ENCODE results near the gene ADCY4. TPM values are rescaled to one million over a fixed set of nuclear protein-coding genes. Genes with fewer than 3 reads are reported as not detected.

Gene ADCY4
- total RNA-seq, 1 experiment from 2014 or later = 0.04 TPM

GRCh38 chr14:24368562-24369252 is 33.8 kb upstream of the ADCY4 start:
- no peaks in the 10 kb centered on the region for H4K20me1 ChIP-seq (ENCODE audit: low read length)
- no peaks in the 10 kb centered on the region for H3K79me2 ChIP-seq (ENCODE audit: low read length)
- peak overlapping the region; percentile 63 for H3K4me3 ChIP-seq (ENCODE audit: low read length)
- peak overlapping the region; percentile 96 for H3K4me2 ChIP-seq (ENCODE audit: low read length)
- BruUV-seq (replicated peaks) = no TSS peak
- no peaks in the 10 kb centered on the region for H3K9me3 ChIP-seq (ENCODE audit: low read length)
- H3K27ac ChIP-seq (ENCODE audit: low read length) = no peak overlapping the region
- no peaks in the 10 kb centered on the region for H3F3A ChIP-seq (ENCODE audit: low read length, unreplicated experiment)
- TF ChIP-seq EZH2phosphoT487 (IDR thresholded peaks at IDR 0.05; ENCODE audit: borderline replicate concordance, low read length) = no peak
- TF ChIP-seq EZH2 (IDR thresholded peaks at IDR 0.05; ENCODE audit: low read length, unreplicated experiment) = no peak
- TF ChIP-seq CTCF (conservative IDR thresholded peaks at IDR 0.05; ENCODE audit: low read depth, low read length) = no peak
- H2AFZ ChIP-seq (ENCODE audit: low read length) = peak overlapping the region; percentile 91
- no peak for ATAC-seq
- no peak for DNase-seq
- CTCF ChIA-PET = no interaction called here
- intact Hi-C loops (cut with micrococcal nuclease) = no loop called here
- H3K4me1 ChIP-seq (ENCODE audit: insufficient read depth, low read length) = peaks cover 24% of the 10 kb centered on the region
- POLR2A ChIA-PET (ENCODE audit: unreplicated experiment) = no interaction called here
- no peaks in the 10 kb centered on the region for H3K9me2 ChIP-seq (replicated peaks; ENCODE audit: low read length)
- H3K36me3 ChIP-seq (ENCODE audit: low read depth, low read length) = no peaks in the 10 kb centered on the region
- peak overlapping the region; percentile 49 for H3K9ac ChIP-seq (ENCODE audit: low read length)
- H3K27me3 ChIP-seq (ENCODE audit: low read length) = no peaks in the 10 kb centered on the region

- Histone ChIP-seq H2AFZ (ENCODE audit: low read length) (peak overlapping the region; percentile 91), H4K20me1 (ENCODE audit: low read length) (no peaks in the 10 kb centered on the region), H3K9me2 (replicated peaks; ENCODE audit: low read length) (no peaks in the 10 kb centered on the region), H3K9ac (ENCODE audit: low read length) (peak overlapping the region; percentile 49), H3K4me2 (ENCODE audit: low read length) (peak overlapping the region; percentile 96), H3K9me3 (ENCODE audit: low read length) (no peaks in the 10 kb centered on the region), H3K36me3 (ENCODE audit: low read depth, low read length) (no peaks in the 10 kb centered on the region), H3K4me1 (ENCODE audit: insufficient read depth, low read length) (peaks cover 24% of the 10 kb centered on the region), H3F3A (ENCODE audit: low read length, unreplicated experiment) (no peaks in the 10 kb centered on the region), H3K4me3 (ENCODE audit: low read length) (peak overlapping the region; percentile 63), H3K79me2 (ENCODE audit: low read length) (no peaks in the 10 kb centered on the region), H3K27ac (ENCODE audit: low read length) (no peak overlapping the region; the same call in 1 of the 2 replicates), H3K27me3 (ENCODE audit: low read length) (no peaks in the 10 kb centered on the region)
- ChIA-PET POLR2A (ENCODE audit: unreplicated experiment) (no interaction called here), CTCF (no interaction called here)
- ATAC-seq = no peak
- intact Hi-C loops (cut with micrococcal nuclease) = no loop called here
- BruUV-seq (replicated peaks) = no TSS peak
- DNase-seq = no peak
- TF ChIP-seq EZH2phosphoT487 (IDR thresholded peaks at IDR 0.05; ENCODE audit: borderline replicate concordance, low read length) (no peak), EZH2 (IDR thresholded peaks at IDR 0.05; ENCODE audit: low read length, unreplicated experiment) (no peak)
Measured at GRCh38 chr14:24368212-24368561, 33.3 kb upstream of the ADCY4 start.

GRCh38 chr14:24367514-24368211 is 32.8 kb upstream of the ADCY4 start, which contains the start of gene NFATC4:
Gene NFATC4, plus strand, starts transcription at chr14:24368184. Its CDS starts 157 bp downstream, at chr14:24368341.
- Histone ChIP-seq H3K4me3 (ENCODE audit: low read length) (peak within 1 kb of the TSS; percentile 63), H3K9ac (ENCODE audit: low read length) (peak within 1 kb of the TSS; percentile 65), H3K79me2 (ENCODE audit: low read length) (no peaks in the 10 kb centered on the region), H3K4me1 (ENCODE audit: insufficient read depth, low read length) (peaks cover 24% of the 10 kb centered on the region), H2AFZ (ENCODE audit: low read length) (peak within 1 kb of the TSS; percentile 91), H3K36me3 (ENCODE audit: low read depth, low read length) (no peaks in the 10 kb centered on the region), H3K9me3 (ENCODE audit: low read length) (no peaks in the 10 kb centered on the region), H3K9me2 (replicated peaks; ENCODE audit: low read length) (no peaks in the 10 kb centered on the region), H4K20me1 (ENCODE audit: low read length) (no peaks in the 10 kb centered on the region), H3F3A (ENCODE audit: low read length, unreplicated experiment) (no peaks in the 10 kb centered on the region), H3K4me2 (ENCODE audit: low read length) (peak within 1 kb of the TSS; percentile 96), H3K27me3 (ENCODE audit: low read length) (no peaks in the 10 kb centered on the region), H3K27ac (ENCODE audit: low read length) (peak within 1 kb of the TSS; percentile 73)
- ATAC-seq (peak; percentile 29), DNase-seq (peak; percentile 83)
- intact Hi-C loops (cut with micrococcal nuclease) = loop anchor here (2.0 kb wide), 2 partner anchors 35 to 75 kb away; partner anchors contain the start of gene SDR39U1
- BruUV-seq (replicated peaks) = TSS peak; percentile 40
- no peak for TF ChIP-seq EZH2 (IDR thresholded peaks at IDR 0.05; ENCODE audit: low read length, unreplicated experiment)
- TF ChIP-seq EZH2phosphoT487 (IDR thresholded peaks at IDR 0.05; ENCODE audit: borderline replicate concordance, low read length) = no peak
- no peak for TF ChIP-seq CTCF (conservative IDR thresholded peaks at IDR 0.05; ENCODE audit: low read depth, low read length)
- POLR2A ChIA-PET (ENCODE audit: unreplicated experiment) = no interaction called here
- CTCF ChIA-PET = no interaction called here
